ENCODE results near the gene MBTD1.
"Not testable (repeated sequence)": the region's sequence is repeated elsewhere in the genome, so short reads cannot be mapped to it uniquely, and the experiment has no call there.

MBTD1 gene

DNA sequence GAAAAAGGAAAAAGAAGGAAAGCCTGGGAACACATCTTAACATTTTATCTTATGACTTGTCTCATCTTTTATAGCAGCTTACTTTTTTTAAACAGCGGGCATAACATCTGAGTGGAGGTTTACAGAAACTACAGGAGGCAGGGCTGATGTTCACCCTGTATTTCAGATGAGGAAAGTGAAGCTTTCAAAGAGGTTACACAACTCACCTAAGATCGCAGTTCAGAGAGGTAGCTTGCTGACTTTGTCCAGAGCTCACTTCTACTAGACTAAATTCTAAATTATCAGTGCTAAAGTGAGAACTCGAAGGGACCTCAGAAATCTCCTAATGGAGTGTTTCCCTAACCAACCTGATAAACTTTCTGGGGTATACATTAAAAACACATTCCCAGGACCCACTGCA is 3.7 kb downstream of the MBTD1 start:
- DNase-seq = no peak

DNA sequence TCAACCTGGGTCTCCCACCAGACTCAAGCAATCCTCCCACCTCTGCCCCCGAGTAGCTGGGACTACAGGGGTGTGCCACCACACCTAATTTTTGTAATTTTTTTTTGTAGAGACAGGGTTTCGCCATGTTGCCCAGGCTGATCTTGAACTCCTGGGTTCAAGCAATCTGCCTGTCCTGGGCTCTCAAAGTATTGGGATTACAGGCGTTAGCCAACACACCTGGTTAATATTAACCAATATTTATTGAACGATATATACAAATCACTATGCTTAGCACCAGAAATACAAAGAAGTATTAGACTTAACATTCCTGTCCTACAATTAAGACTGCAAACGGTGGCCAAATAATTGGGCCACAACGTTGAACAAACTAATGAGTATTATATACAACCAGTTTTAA is 4.2 kb downstream of the MBTD1 start:
- DNase-seq = no peak

DNA sequence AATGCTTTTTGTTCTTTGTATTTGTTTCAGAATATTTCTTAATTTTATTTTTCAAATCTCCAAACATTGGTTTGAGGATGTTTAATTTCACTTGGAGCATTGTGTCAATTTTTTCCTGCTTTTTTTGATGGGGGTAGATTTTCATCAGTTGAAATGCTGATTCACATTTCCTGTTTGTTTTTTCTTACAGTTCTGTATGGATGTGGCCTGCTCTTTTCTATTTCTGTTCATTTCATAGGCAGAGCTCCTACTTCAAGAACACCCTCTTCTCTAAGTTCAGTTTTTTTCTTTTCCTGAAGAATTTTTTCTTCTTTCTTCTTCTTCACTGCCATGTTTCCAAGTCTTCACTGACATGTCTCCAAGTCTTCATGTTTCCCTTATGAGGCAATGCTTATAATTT is 8.8 kb downstream of the MBTD1 start:
- DNase-seq = no peak

- DNase-seq = no peak
These were observed 9.5 kb downstream of the MBTD1 start for GRCh38 chr17:51250314-51250840.

- DNase-seq = no peak
These were observed 14.3 kb downstream of the MBTD1 start for GRCh38 chr17:51245535-51245934.

- no peak for DNase-seq
These were observed 15.8 kb downstream of the MBTD1 start for GRCh38 chr17:51244041-51244440.

GRCh38 chr17:51240275-51240674 is 19.6 kb downstream of the MBTD1 start:
- no peak for DNase-seq

- no peak for DNase-seq
These were observed 21.5 kb downstream of the MBTD1 start for GRCh38 chr17:51238255-51238887.

DNA sequence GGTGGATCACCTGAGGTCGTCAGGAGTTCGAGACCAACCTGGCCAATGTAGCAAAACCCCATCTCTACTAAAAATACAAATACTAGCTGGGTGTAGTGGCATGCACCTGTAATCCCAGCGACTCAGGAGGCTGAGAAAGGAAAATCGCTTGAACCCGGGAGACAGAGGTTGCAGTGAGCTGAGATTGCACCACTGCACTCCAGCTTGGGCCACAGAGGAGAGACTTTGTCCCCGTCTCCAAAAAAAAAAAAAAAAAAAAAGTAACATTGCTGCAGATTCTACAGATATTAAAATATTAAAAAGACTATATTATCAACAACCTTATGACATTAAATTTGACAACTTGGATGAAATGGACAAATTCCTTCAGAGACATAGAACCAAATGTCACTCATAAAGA is 25.7 kb downstream of the MBTD1 start:
- DNase-seq = no peak

DNA sequence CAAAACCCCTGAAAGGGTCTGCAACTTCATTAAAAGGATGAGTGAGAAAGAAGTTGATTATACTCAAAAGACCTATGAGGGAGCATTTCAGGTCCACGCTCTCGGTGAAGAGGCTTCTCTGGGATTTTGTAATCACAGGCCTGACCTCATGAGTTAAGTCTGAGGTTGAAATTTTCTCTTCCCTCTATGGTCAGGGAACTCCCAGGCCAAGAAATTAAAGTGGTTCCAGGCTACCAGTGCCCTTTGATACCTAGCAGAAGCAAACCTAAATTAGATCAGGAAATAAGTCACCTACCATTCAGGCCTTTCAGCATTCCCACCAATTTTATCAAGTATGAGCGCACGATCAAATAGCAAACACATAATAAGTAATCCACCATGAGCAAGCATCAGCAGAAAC is 27.9 kb downstream of the MBTD1 start:
- DNase-seq = no peak

DNA sequence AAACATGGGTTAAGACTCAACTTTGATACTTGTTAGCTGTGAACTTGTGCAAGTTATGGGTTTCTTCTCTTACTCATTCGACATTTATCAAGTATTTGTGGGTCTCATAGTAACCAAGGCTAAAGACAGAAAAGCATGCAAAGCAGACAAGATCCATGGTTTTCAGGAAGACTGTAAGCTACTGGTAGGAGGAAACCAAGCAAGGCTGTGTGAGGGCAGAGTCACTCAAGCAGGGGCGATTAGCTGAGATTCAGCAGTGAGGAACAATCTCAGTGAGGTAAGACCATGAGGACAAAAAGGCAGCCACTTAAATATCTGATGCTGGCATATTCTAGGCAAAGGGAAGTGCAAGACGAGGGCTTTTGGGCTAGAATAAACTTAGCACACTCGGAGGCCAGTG is 29.5 kb downstream of the MBTD1 start:
- no peak for DNase-seq

GRCh38 chr17:51229889-51230288 is 30.0 kb downstream of the MBTD1 start:
- DNase-seq = no peak

DNA sequence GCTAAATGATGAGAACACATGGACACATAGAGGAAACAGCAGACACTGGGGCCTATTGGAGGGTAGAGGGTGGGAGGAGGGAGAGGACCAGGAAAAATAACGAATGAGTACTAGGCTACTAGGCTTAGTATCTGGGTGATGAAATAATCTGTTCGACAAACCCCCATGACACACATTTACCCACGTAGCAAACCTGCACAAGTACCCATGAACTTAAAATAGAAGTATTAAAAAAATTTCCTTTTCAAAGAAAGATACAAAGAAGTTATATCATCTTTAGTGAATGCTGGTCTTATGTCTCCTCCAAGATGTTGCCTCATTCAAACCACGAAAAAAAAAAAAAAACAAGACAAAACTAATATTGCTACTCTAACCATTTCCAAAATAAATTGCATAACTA is 31.7 kb downstream of the MBTD1 start:
- DNase-seq = no peak

- DNase-seq = not testable (repeated sequence)
These were observed 34.3 kb downstream of the MBTD1 start for GRCh38 chr17:51225523-51225922.

GRCh38 chr17:51224402-51225262 is 35.2 kb downstream of the MBTD1 start:
- DNase-seq = no peak

DNA sequence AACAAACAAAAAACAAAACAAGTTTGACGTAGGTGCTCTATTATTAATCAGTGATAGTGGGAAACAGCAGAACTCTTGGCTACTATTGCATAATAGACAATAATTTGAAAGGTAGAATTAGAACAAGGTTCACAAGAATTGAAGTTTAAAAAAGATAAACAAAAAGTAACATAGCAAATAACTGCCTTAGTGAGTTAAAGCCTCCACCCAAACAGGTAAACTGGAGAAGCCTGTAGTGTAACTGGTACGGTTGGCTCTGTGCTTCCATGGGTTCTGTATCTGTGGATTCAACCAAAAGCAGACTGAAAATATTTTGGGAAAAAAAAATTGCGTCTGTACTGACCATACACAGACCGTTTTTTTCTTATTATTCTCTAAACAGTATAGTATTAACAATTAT is 38.5 kb downstream of the MBTD1 start:
- DNase-seq = no peak

DNA sequence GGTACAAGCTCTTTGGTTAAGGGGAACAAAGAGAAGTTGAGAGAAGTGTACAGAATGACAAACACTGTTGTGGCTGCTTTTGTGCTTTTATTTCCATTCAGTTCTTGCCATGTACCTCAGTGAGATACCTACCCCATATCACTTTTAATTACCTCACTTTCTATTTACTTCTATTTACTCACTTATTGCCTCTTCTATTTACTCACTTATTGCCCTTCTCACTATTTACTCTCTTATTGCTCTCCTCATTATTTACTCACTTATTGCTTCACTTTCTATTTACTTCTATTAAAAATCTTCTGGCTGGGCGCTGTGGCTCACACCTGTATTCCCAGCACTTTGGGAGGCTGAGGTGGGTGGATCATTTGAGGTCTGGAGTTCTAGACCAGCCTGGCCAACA is 41.9 kb downstream of the MBTD1 start:
- no peak for DNase-seq

DNA sequence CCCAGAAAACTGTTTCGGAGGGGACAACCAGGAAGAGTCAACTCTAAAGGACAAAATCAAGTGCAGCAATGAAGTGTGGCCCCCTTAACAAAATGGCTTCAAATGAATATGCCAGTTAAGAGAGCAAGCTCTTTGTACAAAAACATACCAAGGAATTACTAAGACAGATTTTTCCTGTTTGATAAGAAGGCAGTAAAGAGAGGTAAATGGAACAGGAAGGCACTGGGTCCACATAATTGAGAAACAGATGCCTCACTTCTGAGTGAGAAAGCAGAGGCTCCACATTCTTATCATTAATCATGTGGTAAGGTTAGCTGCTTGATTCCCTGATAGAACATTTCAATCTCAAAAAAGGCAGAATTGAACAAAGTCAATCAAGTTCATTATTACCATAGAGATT is 44.9 kb downstream of the MBTD1 start:
- DNase-seq = no peak

- DNase-seq = no peak
These were observed 56.0 kb downstream of the MBTD1 start for GRCh38 chr17:51203838-51204237.

- no peak for DNase-seq
These were observed 59.0 kb downstream of the MBTD1 start for GRCh38 chr17:51200846-51201245.

DNA sequence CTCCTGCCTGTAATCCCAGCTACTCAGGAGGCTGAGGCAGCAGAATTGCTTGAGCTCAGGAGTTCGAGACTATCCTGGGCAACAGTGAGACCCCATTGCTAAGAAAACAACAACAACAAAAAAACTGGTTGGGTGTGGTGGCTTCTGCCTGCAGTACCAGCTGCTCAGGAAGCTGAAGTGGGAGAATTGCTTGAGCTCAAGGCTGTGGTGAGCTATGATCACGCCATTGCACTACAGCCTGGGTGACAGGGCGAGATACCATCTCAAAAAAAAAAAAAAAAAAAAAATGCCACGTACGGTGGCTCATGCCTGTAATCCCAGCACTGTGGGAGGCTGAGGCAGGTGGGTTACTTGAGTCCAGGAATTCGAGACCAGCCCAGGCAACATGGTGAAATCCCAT is 59.6 kb downstream of the MBTD1 start:
- no peak for DNase-seq

- DNase-seq = no peak
These were observed 62.1 kb downstream of the MBTD1 start for GRCh38 chr17:51197754-51198153.

- no peak for DNase-seq
These were observed 68.0 kb downstream of the MBTD1 start for GRCh38 chr17:51191895-51192294.

Data from anterior cingulate cortex (tissue), 58 donors.